Caco-2 (cell line): Measurements from ENCODE around the gene CACNB3. TPM values are rescaled to one million over a fixed set of nuclear protein-coding genes. Genes with fewer than 3 reads are reported as not detected.
A peak's percentile ranks its signal among the peaks of the same experiment; 100 is the strongest.

ENCODE experiments used
- BruUV-seq: library from RNA; stranded (reverse); fragments of 400-500 nt; replicated peaks from 2 replicates; lab custom pipeline; 2021; lab: Mats Ljungman, UMichigan
- CTCF ChIA-PET: fragments of 300-600 bp; sonication (Branson Sonifier 250); formaldehyde crosslinking; loops from one replicate; lab custom pipeline; 2022; ENCODE audit warnings: antibody characterized with exemption; lab: Charles Lee
- POLR2A ChIA-PET: fragments of 300-600 bp; sonication (Branson Sonifier 250); formaldehyde crosslinking; loops from one replicate; lab custom pipeline; 2022; ENCODE audit warnings: antibody characterized with exemption; lab: Charles Lee
- DNase-seq, 2 experiments: peaks; one replicate each; pipeline versions ENCODE4 v3.0.0 to v3.0.0-alpha.2; 2020 to 2022
- H3K27me3 ChIP-seq: replicated peaks from 2 replicates; pipeline ENCODE4 v1.6.0; 2011; ENCODE audit warnings: low read length; ENCODE audit not compliant: control insufficient read depth, insufficient read depth
- H3K36me3 ChIP-seq: 2 replicates; pipeline ENCODE4 v1.5.1; 2011; ENCODE audit warnings: low read length; ENCODE audit not compliant: control insufficient read depth, insufficient read depth
- H3K4me1 ChIP-seq: fragments of 250-450 bp; sonication (Bioruptor Pico); 2 replicates; pipeline ENCODE4 v1.5.1; 2020; ENCODE audit warnings: mild to moderate bottlenecking
- H3K4me3 ChIP-seq: 2 replicates; pipeline ENCODE4 v1.5.1; 2011; ENCODE audit warnings: low read depth, mild to moderate bottlenecking, control low read depth, low read length
- H3K9me3 ChIP-seq: fragments of 250-450 bp; sonication (Bioruptor Pico); 2 replicates; pipeline ENCODE4 v1.5.1; 2020; ENCODE audit warnings: mild to moderate bottlenecking, moderate library complexity
- H3K27ac Mint-ChIP-seq: one replicate; pipeline ENCODE4 v1.8.0; 2022; ENCODE audit warnings: mixed read lengths; ENCODE audit not compliant: unreplicated experiment
- H3K27me3 Mint-ChIP-seq: one replicate; pipeline ENCODE4 v1.8.0; 2022; ENCODE audit warnings: mixed read lengths; ENCODE audit not compliant: insufficient read depth, unreplicated experiment
- H3K36me3 Mint-ChIP-seq: one replicate; pipeline ENCODE4 v1.8.0; 2022; ENCODE audit warnings: mild to moderate bottlenecking, mixed read lengths; ENCODE audit not compliant: insufficient read depth, unreplicated experiment
- H3K4me1 Mint-ChIP-seq: one replicate; pipeline ENCODE4 v1.8.0; 2022; ENCODE audit warnings: low read depth, mixed read lengths; ENCODE audit not compliant: unreplicated experiment
- H3K4me3 Mint-ChIP-seq: one replicate; pipeline ENCODE4 v1.8.0; 2022; ENCODE audit warnings: mild to moderate bottlenecking, moderate library complexity, mixed read lengths; ENCODE audit not compliant: unreplicated experiment
- H3K9me3 Mint-ChIP-seq: one replicate; pipeline ENCODE4 v1.8.0; 2022; ENCODE audit warnings: mixed read lengths; ENCODE audit not compliant: unreplicated experiment
- intact Hi-C: fragments of 100-400 bp; cut with micrococcal nuclease; formaldehyde crosslinking; loops from one replicate; pipeline ENCODE4 v1.10.0; 2022; ENCODE audit not compliant: unreplicated experiment
- microRNA-seq: library from miRNA; unstranded; fragments of <30 nt; microRNA quantifications from one replicate; pipeline ENCODE4 v1.2.0, GENCODE V29; 2022
- total RNA-seq: library from RNA; stranded (reverse); gene quantifications from 2 replicates; pipeline ENCODE4 v1.2.3, GENCODE V29; 2022
- TF ChIP-seq, protein P1 (sequence below), 2 experiments: fragments of 200-600 bp in 1 of 2; IDR thresholded peaks; 1 replicate in 1 of 2; 2 replicates in 1 of 2; pipeline versions ENCODE4 v1.5.1 to v1.8.0; 2011 to 2022; ENCODE audit warnings: antibody characterized with exemption in 1 of 2, control low read depth in 1 of 2, inconsistent platforms in 1 of 2, low read depth in 1 of 2, low read length in 1 of 2, mild to moderate bottlenecking in 1 of 2, moderate library complexity in 1 of 2; ENCODE audit not compliant: insufficient read depth in 1 of 2, severe bottlenecking in 1 of 2, unreplicated experiment in 1 of 2

The CACNB3 gene
- total RNA-seq, 1 experiment from 2014 or later = 20.4 TPM

- Mint-ChIP-seq H3K36me3 (no peaks in the 10 kb centered on the region), H3K4me3 (no peak overlapping the region), H3K9me3 (no peaks in the 10 kb centered on the region), H3K4me1 (peaks cover 9% of the 10 kb centered on the region), H3K27me3 (no peaks in the 10 kb centered on the region), H3K27ac (no peak overlapping the region)
- Histone ChIP-seq H3K9me3 (no peaks in the 10 kb centered on the region), H3K4me3 (no peak overlapping the region), H3K27me3 (no peaks in the 10 kb centered on the region), H3K36me3 (no peaks in the 10 kb centered on the region), H3K4me1 (peaks cover 22% of the 10 kb centered on the region)
- POLR2A ChIA-PET = interaction anchor here (0.5 kb wide), 1 partner anchor 24 kb away, joined by 4 read pairs; the partner anchor contains the start of gene DDX23
- intact Hi-C loops = no loop called here
- CTCF ChIA-PET = no interaction called here
- BruUV-seq = no TSS peak
- TF ChIP-seq, protein P1, sequence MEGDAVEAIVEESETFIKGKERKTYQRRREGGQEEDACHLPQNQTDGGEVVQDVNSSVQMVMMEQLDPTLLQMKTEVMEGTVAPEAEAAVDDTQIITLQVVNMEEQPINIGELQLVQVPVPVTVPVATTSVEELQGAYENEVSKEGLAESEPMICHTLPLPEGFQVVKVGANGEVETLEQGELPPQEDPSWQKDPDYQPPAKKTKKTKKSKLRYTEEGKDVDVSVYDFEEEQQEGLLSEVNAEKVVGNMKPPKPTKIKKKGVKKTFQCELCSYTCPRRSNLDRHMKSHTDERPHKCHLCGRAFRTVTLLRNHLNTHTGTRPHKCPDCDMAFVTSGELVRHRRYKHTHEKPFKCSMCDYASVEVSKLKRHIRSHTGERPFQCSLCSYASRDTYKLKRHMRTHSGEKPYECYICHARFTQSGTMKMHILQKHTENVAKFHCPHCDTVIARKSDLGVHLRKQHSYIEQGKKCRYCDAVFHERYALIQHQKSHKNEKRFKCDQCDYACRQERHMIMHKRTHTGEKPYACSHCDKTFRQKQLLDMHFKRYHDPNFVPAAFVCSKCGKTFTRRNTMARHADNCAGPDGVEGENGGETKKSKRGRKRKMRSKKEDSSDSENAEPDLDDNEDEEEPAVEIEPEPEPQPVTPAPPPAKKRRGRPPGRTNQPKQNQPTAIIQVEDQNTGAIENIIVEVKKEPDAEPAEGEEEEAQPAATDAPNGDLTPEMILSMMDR (IDR thresholded peaks at IDR 0.05; ENCODE audit: insufficient read depth in 1 of 2, low read depth in 1 of 2, low read length in 1 of 2, severe bottlenecking in 1 of 2, unreplicated experiment in 1 of 2) = no peak
- DNase-seq = no peak
These were observed 57.7 kb downstream of the CACNB3 start for GRCh38 chr12:48875944-48876515.

Small RNAs within 50 kb of the gene (microRNA-seq; reads per million reads assigned to microRNA genes)
- 2.2 reads per million, percentile 10 among the genes with 10 or more reads in this experiment for gene MIR4701

Other genes with a start within 250 kb of the CACNB3 start
- gene LALBA, start 248.4 kb upstream of the CACNB3 start, total RNA-seq = not detected in 2 replicates
- gene KANSL2, start 136.3 kb upstream of the CACNB3 start, total RNA-seq = 59.7 and 67.2 TPM in 2 replicates
- gene CCNT1, start 101.8 kb upstream of the CACNB3 start, total RNA-seq = 52.1 and 53.1 TPM in 2 replicates
- gene ADCY6, start 29.4 kb upstream of the CACNB3 start, total RNA-seq = 89.8 and 92.9 TPM in 2 replicates
- gene DDX23, start 33.7 kb downstream of the CACNB3 start, total RNA-seq = 151 and 152 TPM in 2 replicates
- 5.1 and 5.2 TPM in 2 replicates for gene RND1, start 47.4 kb downstream of the CACNB3 start, total RNA-seq
- gene FKBP11, start 107.0 kb downstream of the CACNB3 start, total RNA-seq = 79.5 and 83.2 TPM in 2 replicates
- gene ARF3, start 139.0 kb downstream of the CACNB3 start, total RNA-seq = 249 and 257 TPM in 2 replicates
- 4.2 and 4.4 TPM in 2 replicates for gene WNT10B, start 153.2 kb downstream of the CACNB3 start, total RNA-seq
- 0.63 TPM in 1 of 2 replicates, not detected in the other for gene WNT1, start 159.8 kb downstream of the CACNB3 start, total RNA-seq
- 1.7 and 1.9 TPM in 2 replicates for gene DDN, start 180.9 kb downstream of the CACNB3 start, total RNA-seq
- 60.3 and 61.4 TPM in 2 replicates for gene PRKAG1, start 200.3 kb downstream of the CACNB3 start, total RNA-seq
- gene KMT2D, start 242.3 kb downstream of the CACNB3 start, total RNA-seq = 139 and 140 TPM in 2 replicates